Thymus (tissue), 11 donors: ENCODE measurements around the gene PSME1. TPM values are rescaled to one million over a fixed set of nuclear protein-coding genes. Genes with fewer than 3 reads are reported as not detected.

Experiments
- DNase-seq, 9 donors: peaks; one replicate each; pipeline ENCODE4 v3.0.0-alpha.2; 2013; ENCODE audit warnings: low spot score in 9 of 9, low read depth in 6 of 9, missing footprints in 1 of 9
- H3K27ac ChIP-seq, 2 donors: one replicate each; pipeline ENCODE4 v1.5.1; 2013; ENCODE audit warnings: control low read depth in 1 of 2, low read depth in 1 of 2, low read length in 1 of 2, mild to moderate bottlenecking in 1 of 2, moderate library complexity in 1 of 2
- H3K27me3 ChIP-seq, 2 donors: one replicate each; pipeline ENCODE4 v1.5.1; 2013; ENCODE audit warnings: low read length in 1 of 2; ENCODE audit not compliant: control insufficient read depth in 2 of 2, insufficient read depth in 1 of 2
- H3K36me3 ChIP-seq, 2 donors: one replicate each; pipeline ENCODE4 v1.5.1; 2013; ENCODE audit warnings: low read length in 1 of 2, mild to moderate bottlenecking in 1 of 2, moderate library complexity in 1 of 2; ENCODE audit not compliant: control insufficient read depth in 2 of 2, insufficient read depth in 2 of 2
- H3K4me1 ChIP-seq, 2 donors: one replicate each; pipeline ENCODE4 v1.5.1; 2013; ENCODE audit warnings: low read length in 2 of 2; ENCODE audit not compliant: control insufficient read depth in 2 of 2, insufficient read depth in 2 of 2
- H3K4me3 ChIP-seq, 2 donors: one replicate each; pipeline ENCODE4 v1.5.1; 2013; ENCODE audit warnings: low read length in 2 of 2, control low read depth in 1 of 2, mild to moderate bottlenecking in 1 of 2
- H3K9me3 ChIP-seq, 2 donors: one replicate each; pipeline ENCODE4 v1.5.1; 2013; ENCODE audit warnings: low read length in 1 of 2, mild to moderate bottlenecking in 1 of 2; ENCODE audit not compliant: control insufficient read depth in 2 of 2, insufficient read depth in 1 of 2
- WGBS: extraction: QIAGEN DNeasy Blood & Tissue Kit; methylation state at CpG from one replicate; pipeline ENCODE4 v1.1.7; 2013; 5-methylcytosine and 5-hydroxymethylcytosine counted together
- polyA plus RNA-seq: library from polyadenylated mRNA; stranded (reverse); fragments of 200-250 nt; gene quantifications from one replicate; pipeline ENCODE4 v1.2.3, GENCODE V29; 2013
- total RNA-seq: library from RNA; stranded (reverse); fragments of 120-200 nt; gene quantifications from one replicate; pipeline ENCODE4 v1.2.4, GENCODE V29; 2013
- donor health status: healthy.

Gene PSME1
- total and polyA plus RNA-seq, 2 donors: 255 to 280 TPM

DNA sequence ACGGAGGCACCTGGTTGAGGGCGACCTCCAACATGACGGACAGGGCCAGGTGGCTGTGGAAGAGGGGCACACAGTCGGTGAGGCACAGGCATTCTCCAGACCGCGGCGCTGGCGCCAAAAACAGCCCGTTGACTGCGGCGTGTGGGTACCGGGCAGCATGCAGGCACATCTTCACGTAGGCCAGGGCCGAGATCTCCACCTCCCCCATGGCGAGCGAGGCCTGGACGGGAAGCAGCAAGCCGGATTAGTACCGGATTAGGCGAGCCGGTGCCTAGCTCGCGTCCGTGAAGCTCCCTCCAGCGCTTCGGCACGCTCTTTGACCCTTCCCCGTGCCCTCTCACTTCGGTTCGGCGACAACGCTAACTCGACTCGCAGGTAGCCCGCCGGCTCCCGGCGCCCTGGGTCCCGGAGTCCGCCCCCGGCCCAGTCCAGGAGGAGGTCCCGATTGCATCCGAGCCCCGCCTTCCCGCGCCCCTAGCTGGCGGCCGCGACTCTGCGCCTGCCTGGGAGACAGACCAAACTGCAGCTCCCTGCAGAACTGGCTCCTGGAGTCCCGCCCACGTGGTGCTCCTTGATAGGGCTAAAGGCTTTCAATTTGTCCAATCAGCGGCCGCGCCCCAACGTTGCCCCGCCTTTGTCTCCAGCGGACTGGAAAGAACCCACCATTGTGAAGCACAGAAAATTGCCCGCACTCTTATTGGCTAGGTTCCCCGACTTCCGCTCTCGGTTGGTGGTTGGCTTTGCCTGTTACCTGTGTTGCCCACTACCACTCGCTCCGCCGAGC, 5.3 kb downstream of the PSME1 start, which contains the start of gene EMC9:
TSS of gene EMC9 (minus strand) at position 495 of the 784 bp plus-strand sequence. CDS start at position 208, 287 bp downstream.
- under 1% methylated on average over 65 of the region's 65 CpGs for WGBS

DNA sequence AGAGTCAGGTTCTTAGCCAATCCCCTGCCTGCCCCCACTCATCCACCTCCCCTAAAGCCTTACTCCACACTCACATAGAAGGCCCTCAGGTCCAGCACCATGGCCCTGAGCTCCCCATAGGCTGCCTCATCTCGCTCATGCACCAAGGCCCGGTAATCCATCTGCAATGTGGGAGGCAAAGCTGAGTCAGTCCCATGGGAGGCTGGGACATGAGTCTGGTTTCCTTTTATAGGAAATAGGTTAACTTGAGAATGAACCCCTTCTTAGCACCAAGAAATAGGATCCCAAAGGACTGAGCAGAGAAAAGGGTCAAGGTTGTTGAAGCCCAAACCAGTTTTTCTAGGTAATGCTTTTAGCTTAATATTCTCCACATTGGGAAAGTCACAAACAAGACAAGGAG, 7.5 kb downstream of the PSME1 start:
- Histone ChIP-seq H3K4me3 (no peak overlapping the region), H3K27me3 (no peaks in the 10 kb centered on the region), H3K4me1 (peaks cover 31 to 52% of the 10 kb centered on the region in 2 donors), H3K27ac (no peak overlapping the region), H3K9me3 (peaks cover 0 to 12% of the 10 kb centered on the region in 2 donors), H3K36me3 (peaks cover 21 to 42% of the 10 kb centered on the region in 2 donors)
- no peak for DNase-seq
- 97% methylated on average over 2 of the region's 2 CpGs for WGBS

More for the DNA sequence above, 5.3 kb downstream of the PSME1 start, which contains the start of gene EMC9:
- Histone ChIP-seq H3K4me3 (peak within 1 kb of the TSS; percentile 86 to 98), H3K27me3 (no peaks in the 10 kb centered on the region), H3K36me3 (peaks cover 31 to 55% of the 10 kb centered on the region in 2 donors), H3K9me3 (peaks cover 0 to 12% of the 10 kb centered on the region in 2 donors), H3K4me1 (peaks cover 32 to 62% of the 10 kb centered on the region in 2 donors), H3K27ac (peak within 1 kb of the TSS; percentile 96 to 98)
- peak; percentile 97 to 100 (median 99) for DNase-seq

DNA sequence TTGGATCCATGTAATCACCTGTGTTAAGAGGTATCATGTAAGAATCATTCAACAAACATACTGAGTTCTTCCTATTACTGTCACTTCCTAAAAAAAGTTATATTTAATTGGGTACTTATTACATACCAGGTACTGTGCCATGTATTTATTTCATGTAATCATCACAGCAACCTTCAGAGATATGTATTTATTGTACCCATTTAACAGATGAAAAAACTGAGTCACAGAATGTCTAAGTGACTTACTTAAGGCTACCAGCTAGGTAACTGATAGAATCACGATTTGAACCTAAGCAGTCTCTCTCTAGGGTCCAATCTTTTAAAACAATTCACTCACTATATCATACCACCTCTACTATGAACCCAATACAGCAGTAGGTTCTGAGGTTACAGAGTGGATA, 8.5 kb downstream of the PSME1 start:
- H3K36me3 ChIP-seq: peaks cover 15 to 41% of the 10 kb centered on the region in 2 donors
- no peaks in the 10 kb centered on the region for H3K27me3 ChIP-seq
- peaks cover 27 to 49% of the 10 kb centered on the region in 2 donors for H3K4me1 ChIP-seq
- H3K27ac ChIP-seq: no peak overlapping the region
- H3K9me3 ChIP-seq: peaks cover 0 to 12% of the 10 kb centered on the region in 2 donors
- DNase-seq: no peak
- 99% methylated on average over 1 of the region's 1 CpG for WGBS
- H3K4me3 ChIP-seq: no peak overlapping the region

DNA sequence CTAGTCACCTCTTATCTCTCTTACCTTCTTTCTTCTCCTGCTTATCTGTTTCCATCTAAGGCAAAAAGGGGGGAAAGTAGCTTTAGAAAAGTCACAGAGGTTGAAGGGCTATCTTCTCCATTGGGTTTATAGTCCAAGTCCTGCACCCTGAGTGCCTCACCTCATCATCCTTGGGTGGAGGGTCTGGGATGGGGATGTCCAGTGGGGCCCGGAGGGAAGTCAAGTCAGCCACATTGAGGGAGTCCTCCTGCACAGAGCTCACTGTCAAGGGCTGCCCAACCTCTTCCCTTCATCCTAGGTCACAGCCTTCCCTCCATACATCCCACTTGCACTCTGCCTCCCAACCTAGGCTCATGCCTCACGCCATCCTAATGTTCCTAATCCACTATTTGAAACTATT, 9.2 kb downstream of the PSME1 start:
- no peaks in the 10 kb centered on the region for H3K27me3 ChIP-seq
- H3K4me3 ChIP-seq: no peak overlapping the region
- H3K4me1 ChIP-seq: peaks cover 27 to 44% of the 10 kb centered on the region in 2 donors
- peaks cover 0 to 12% of the 10 kb centered on the region in 2 donors for H3K9me3 ChIP-seq
- peaks cover 22 to 46% of the 10 kb centered on the region in 2 donors for H3K36me3 ChIP-seq
- no peak for DNase-seq
- H3K27ac ChIP-seq: no peak overlapping the region
- WGBS: 99% methylated on average over 2 of the region's 2 CpGs

DNA sequence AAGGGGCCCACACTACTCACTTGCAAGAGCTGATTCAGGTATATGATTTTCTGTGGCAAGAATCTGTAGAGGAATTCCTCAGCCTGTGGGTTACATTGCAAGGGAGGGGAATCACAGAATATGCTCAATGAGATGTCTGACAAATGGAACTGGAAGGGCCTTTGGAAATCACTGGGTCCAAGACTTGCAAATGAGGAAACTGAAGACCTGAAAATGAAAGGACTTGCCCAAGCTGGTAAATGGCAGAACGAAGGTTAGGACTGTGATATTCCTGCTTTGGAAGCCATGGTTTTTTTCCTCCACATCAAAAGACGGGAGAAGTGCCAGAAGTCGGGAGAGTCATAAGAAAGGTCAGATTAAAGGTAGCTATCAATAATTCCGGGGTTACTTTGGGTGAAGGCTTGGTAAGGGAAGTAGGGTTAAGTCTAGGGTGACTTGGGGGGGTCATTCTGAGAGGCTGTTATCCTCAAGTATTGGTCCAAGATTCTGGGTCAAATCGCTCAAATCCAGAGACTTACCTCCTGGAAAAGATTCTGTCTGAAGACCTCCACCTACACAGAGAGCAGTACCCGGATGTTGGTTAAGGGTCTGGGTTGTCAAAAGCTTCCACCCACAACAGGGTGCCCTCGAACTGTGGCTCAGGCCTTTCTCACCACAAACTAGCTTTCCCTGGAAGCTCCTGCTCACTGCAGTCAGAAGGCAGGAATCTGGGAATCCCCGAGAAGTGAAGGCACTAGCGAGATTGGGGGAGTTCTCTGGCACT, 9.9 kb downstream of the PSME1 start:
- Histone ChIP-seq H3K27ac (peak overlapping the region; percentile 95 to 98), H3K4me3 (peak overlapping the region; percentile 78 to 90), H3K27me3 (no peaks in the 10 kb centered on the region), H3K36me3 (peaks cover 29 to 52% of the 10 kb centered on the region in 2 donors), H3K9me3 (peaks cover 0 to 10% of the 10 kb centered on the region in 2 donors), H3K4me1 (peaks cover 27 to 38% of the 10 kb centered on the region in 2 donors)
- peak in 1 of 9 donors; percentile 54 for DNase-seq
- WGBS: 22% methylated on average over 9 of the region's 9 CpGs

DNA sequence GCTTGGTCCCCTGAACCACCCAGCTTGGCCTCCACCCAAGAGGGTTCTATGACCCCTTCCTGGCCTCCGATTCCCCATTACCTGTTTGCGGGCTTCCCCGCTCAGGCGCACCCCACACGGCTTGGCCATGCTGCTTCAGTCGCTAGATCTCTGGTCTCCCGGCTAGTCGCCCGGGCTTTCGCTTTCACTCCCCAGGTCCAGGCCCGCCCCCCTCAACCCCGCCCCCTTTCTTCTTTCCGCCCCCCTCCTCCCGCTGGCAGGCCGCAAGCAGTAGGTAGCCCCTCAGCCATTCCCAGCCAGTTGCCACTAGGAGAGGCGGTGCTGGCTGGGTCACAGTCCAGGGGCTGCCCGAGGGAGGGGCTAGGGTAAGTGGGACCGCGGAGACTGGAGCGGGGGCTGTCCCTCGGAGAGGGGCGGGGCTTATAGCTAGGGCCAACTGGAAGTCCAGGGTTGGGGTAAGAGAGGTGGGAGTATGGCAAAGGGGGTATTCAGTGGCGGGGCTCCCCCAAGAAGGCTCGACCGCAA, 10.5 kb downstream of the PSME1 start, which contains the start of gene PSME2:
TSS of gene PSME2 (minus strand) at position 158 of the 525 bp plus-strand sequence. CDS start at position 129, 29 bp downstream.
- peaks cover 35 to 59% of the 10 kb centered on the region in 2 donors for H3K36me3 ChIP-seq

DNA sequence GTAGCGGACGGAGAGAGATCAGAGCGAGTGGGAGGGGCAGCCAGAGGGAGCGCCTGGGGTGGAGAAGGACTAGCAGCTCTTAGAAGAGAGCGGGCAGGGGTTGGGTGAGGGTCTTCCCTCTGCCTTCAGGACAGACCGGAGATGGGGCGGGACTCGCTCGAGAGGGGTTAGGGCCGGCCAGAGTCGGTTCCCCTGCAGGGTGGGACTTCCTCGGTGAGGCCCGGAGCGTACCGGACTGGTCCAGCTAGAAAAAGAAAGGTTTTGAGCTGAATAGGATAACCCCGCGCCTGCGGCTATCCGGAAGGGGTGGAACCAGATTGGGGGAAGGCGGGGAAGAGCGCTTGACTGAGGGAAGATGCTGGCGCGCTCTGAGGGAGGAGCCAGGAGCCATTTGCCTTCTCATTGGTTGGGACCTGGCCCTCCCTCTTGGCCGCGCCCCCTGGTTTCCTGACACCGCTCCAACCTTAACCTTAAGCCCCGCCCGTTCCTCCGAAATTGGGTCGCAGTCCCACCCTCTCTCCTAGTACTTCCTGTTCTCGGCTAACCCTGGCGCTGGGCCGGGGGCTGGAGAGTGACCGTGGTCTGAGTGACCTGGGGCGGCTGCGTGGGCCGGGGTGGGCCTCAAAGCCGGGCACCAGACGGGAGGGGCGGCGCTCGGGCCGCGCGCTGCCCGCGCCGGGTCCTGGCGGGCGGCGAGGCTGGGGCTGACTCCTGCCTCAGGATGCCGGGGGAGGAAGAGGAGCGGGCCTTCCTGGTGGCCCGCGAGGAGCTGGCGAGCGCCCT, 11.2 kb downstream of the PSME1 start, which contains the start of gene RNF31:
TSS of gene RNF31 (plus strand) at position 521 of the 783 bp plus-strand sequence. CDS start at position 722, 201 bp downstream.
- H3K27ac ChIP-seq: peak within 1 kb of the TSS; percentile 95 to 98
- no peaks in the 10 kb centered on the region for H3K9me3 ChIP-seq
- peak within 1 kb of the TSS; percentile 78 to 90 for H3K4me3 ChIP-seq
- peaks cover 42 to 65% of the 10 kb centered on the region in 2 donors for H3K36me3 ChIP-seq
- peaks cover 23 to 32% of the 10 kb centered on the region in 2 donors for H3K4me1 ChIP-seq
- peak; percentile 95 to 99 (median 97) for DNase-seq
- no peaks in the 10 kb centered on the region for H3K27me3 ChIP-seq
- WGBS: under 1% methylated on average over 57 of the region's 57 CpGs

More for the DNA sequence above, 10.5 kb downstream of the PSME1 start, which contains the start of gene PSME2:
- H3K27ac ChIP-seq: peak within 1 kb of the TSS; percentile 95 to 98
- peaks cover 27 to 38% of the 10 kb centered on the region in 2 donors for H3K4me1 ChIP-seq
- H3K27me3 ChIP-seq: no peaks in the 10 kb centered on the region
- peak within 1 kb of the TSS; percentile 78 to 90 for H3K4me3 ChIP-seq
- WGBS: under 1% methylated on average over 25 of the region's 25 CpGs
- DNase-seq: peak in 7 of 9 donors; percentile 66 to 89 (median 73)
- peaks cover 0 to 3% of the 10 kb centered on the region in 2 donors for H3K9me3 ChIP-seq
